ENCODE measurements around the gene SH2D5. TPM values are rescaled to one million over a fixed set of nuclear protein-coding genes. Genes with fewer than 3 reads are reported as not detected.

Gene SH2D5
- total RNA-seq, 1 experiment from 2014 or later, result 44.9 TPM

DNA sequence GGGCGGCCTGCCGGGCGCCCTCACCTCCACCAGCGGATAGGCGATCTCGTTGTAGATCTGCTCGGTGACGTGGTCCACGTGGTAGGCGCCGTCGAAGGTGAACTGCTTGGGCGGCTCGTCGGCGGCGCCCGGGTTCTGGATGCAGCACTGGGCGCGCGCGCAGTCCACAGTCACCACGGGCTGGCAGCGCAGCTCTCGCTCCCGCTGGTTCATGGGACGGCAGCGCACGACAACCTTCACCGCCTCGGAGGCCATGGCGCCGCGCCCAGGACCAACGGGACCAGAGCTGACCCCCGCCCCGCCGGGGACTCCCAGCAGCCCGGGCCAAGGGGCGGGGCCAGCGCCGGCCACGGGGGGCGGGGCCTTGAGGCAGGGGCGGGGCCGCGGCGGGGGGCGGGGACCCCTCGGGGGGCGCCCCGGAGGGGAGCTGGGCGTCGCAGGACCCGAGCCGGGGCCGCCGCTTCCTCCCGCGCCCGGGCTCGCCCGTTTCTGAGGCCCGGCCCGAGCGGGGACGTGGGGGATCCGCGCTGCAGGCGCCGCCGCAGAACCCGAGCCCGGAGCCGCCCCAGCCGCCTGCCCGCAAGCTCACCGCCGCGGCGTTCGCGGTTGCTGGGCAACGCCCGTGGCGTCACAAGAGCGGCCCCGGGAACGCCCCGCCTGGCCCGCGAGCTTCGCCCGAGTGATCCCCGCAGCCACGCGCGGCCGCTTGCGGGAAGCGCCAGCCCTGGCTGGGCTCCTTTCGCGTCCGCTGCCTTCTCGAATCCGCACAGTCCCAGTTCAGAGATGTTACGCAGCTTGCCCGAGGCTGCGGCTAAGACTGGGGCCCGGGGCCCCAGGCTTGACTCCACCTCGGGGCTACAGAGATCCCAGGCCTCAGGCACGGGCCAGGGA lies 14.8 kb downstream of the SH2D5 start, which contains the start of gene KIF17:
KIF17 (minus strand) TSS at position 556 of the 891 bp plus-strand sequence; CDS start at position 255, 301 bp downstream.
- DNase-seq (ENCODE audit: low spot score), result peak; percentile 44
- in situ Hi-C loops (cut with HindIII; ENCODE audit: low sequenced_read_pairs), result no loop called here

DNA sequence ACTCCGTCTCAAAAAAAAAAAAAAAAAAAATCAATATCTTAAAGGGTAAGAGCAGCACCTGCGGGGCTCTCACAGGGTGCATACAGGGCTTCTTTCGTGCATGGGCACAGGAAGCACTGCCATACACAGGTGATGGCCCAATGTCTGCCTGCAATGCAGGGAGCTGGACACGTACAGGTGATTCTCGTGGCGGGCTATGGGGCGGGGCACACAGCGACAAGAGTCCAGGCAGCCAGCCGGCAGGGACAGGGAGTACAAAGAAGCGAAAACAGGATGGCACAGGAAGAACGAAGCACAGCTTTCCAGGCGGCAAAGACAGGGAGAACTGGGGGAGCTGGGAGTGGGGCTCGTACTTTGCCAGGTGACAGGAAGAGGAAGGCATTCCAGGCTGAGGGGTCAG lies 16.3 kb downstream of the SH2D5 start:
- in situ Hi-C loops (cut with HindIII; ENCODE audit: low sequenced_read_pairs), result no loop called here
- no peak for DNase-seq (ENCODE audit: low spot score)

DNA sequence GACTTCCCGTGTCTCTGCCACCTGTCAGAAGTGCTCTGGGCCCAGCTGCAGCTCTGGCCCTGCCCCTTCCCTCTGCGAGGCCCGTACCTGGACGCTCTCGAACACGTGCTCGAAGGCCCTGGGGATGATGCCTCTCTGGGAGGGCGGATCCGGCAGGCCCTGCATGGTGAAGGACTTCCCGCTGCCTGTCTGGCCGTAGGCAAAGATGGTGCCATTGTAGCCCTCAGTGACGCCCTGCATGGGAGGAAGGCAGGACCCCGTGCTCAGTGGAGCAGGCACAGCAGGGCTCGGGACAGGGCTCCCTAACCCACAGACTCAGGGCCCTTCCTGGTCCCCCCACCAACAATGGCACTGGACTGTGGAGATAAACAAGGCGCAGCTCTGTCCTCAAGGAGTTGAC lies 17.1 kb downstream of the SH2D5 start:
- DNase-seq (ENCODE audit: low spot score), result no peak
- in situ Hi-C loops (cut with HindIII; ENCODE audit: low sequenced_read_pairs), result no loop called here

DNA sequence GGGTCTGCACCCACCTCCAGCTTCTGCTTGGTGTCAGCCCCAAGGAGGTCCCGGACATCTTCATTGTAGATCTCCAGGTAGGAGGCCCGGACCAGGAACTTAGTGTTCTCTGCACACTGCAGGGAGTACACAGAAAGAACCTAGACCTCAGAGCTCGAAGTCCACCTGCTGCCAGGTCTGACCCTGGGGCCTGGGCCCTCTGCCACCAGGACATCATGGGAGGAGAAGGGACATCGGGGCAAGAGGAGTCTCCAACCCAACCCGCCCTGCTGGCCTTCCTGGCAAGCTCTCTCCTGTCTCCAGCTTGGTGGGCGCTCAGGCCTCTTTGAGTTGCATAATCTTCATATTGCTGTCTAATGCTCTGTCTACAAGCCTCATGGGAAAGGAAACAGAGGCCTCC lies 19.1 kb downstream of the SH2D5 start:
- in situ Hi-C loops (cut with HindIII; ENCODE audit: low sequenced_read_pairs), result no loop called here
- DNase-seq (ENCODE audit: low spot score), result no peak

DNA sequence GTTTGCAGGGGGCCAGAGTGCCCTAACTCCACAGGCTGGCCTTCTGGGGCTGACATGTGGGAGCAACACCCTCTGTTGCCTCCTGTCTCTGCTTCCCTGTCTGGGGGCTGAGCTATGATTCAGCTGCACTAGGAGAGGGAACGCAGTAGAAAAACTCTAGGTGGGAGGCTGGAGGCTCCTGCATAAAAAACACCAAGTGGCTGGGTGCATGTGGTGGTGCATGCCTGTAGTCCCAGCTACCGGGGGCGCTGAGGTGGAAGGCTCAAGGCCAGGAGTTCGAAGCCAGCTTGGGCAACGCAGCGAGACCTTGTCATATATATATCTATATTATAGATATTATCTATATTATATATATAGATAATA lies 20.3 kb downstream of the SH2D5 start:
- in situ Hi-C loops (cut with HindIII; ENCODE audit: low sequenced_read_pairs), result no loop called here
- no peak for DNase-seq (ENCODE audit: low spot score)

DNA sequence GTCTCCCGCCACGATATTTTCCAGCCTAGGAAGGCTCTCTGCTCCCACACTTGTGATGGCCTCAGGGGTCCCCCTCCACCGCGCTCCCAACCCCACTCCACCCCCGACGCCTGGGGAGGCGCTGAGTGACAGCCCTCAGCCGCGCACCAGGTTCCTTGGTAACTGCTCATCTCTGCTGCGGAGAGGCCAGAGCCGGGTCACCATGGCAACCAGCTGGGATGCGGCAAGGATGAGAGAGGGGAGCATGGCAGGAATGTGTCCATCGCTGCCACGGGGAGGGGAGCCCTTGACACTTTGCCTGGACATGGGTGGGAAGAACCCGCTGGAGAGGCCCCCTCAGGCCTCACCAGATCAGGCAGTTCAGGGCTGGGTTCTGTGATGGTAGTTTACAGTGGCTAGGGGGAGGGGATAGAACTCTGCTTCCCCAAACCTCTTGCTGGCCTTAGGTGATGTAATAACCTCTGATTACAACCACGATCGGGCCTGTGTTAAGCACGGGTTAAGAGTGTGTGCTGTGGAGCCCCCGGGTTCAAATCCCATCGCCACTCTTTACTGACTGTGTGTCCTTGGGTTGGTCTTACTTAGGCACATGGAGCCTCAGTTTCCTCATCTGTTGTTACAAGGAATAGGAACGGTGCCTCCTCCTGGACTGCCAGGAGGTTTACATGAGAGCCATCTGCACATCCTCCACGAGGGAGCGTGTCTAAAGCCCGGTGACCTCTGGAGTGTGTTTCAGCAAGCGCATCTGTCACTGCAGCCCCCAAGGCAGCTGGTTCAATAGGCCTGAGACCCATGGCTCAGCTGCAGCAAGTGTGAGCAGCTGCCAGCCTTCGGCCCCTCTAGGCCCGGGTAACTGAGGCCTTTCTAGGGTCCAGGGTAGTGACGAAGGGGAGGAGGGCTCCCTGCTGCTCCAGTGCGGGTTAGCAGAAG lies 21.0 kb downstream of the SH2D5 start:
- DNase-seq (ENCODE audit: low spot score), result peak; percentile 60
- in situ Hi-C loops (cut with HindIII; ENCODE audit: low sequenced_read_pairs), result no loop called here

DNA sequence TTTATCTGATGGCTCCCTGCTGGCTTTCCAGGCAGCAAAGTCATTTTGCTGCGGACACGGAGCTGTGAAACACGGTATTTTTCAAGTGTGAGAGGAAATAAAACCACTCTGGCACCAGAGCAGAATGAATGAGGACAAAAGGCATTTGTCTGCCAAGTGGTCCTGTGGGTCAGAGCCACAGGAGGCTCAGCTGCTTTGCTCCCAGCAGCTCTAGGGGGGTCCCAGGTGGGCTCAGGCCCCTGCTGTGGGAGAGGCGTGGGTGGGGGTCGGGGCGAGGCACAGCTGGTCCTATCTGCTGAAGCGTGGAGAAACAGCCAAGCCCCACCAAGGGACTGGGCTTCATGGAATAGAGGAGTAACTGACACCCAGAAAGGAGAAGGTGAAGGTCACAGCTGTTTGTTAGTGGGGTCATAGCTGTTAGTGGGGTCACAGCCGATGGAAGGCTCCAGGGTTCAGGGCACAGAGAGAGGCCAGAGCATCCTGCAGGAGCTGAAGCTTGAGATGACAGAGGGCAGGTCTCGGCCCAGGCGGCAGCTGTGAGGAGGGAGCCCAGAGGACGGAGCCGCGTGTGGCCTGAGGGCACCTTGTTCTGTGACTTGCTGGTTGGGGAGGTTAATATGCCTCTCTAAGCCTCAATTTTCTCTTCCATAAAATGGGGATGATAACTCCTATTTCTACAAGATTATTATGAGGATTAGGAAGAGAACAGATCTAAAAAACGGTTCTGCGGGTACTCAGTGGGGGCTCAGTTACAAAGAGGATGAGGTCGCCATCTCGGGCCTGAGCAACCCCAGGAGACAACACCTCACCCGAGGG lies 21.8 kb downstream of the SH2D5 start:
- no peak for DNase-seq (ENCODE audit: low spot score)
- in situ Hi-C loops (cut with HindIII; ENCODE audit: low sequenced_read_pairs), result no loop called here

DNA sequence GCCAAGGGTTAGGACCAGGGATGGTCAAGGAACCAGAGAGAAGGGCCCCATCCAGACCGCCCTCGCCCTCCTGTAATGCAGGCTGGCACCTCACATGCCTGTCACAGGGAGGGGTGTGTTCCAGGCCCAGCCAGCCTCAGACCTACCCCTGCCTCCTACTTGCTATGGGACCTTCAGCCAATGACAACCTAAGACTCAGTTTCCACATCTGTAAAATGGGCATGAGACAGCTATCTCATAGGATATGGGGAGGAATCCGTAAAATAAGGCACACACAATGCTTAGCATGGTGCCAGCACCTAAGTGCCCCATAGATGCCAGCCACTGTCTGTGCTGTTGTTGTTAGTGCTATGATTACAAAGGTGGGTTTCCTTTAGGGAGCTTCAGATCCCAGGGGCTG lies 22.6 kb downstream of the SH2D5 start:
- in situ Hi-C loops (cut with HindIII; ENCODE audit: low sequenced_read_pairs), result no loop called here
- DNase-seq (ENCODE audit: low spot score), result no peak

DNA sequence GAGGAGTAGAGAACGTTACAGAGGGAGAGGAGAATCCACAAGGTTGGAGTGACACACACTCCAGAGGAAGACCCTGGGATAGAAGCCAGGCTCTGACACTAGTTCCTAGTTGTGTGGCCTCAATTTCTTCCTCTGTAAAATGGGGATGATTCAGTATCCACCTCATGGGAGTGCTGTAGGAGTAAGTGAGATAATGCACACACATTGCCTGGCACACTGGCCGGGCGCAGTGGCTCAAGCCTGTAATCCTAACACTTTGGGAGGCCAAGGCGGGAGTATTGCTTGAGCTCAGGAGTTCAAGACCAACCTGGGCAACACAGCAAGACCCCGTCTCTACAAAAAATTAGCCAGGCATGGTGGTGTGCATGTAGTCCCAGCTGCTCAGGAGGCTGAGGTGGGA lies 23.6 kb downstream of the SH2D5 start:
- in situ Hi-C loops (cut with HindIII; ENCODE audit: low sequenced_read_pairs), result no loop called here
- DNase-seq (ENCODE audit: low spot score), result no peak

DNA sequence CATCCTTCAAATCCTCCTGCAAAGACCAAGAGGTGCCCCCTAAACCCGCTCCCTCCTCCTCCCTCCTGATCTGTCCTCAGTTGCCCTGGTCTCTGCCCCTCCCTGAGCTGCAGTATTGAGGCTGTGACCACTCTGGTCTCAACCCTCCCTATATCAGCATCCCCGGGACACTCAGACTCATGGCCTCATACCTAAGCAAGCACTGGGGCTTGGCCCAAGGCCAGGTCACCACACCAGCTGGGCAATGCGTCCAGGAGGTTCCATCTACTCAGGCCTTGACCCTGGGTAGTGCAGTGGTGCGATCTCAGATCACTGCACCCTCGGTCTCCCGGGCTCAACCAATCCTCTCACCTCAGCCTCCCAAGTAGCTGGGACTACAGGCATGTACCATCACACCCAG lies 24.4 kb downstream of the SH2D5 start:
- in situ Hi-C loops (cut with HindIII; ENCODE audit: low sequenced_read_pairs), result no loop called here
- no peak for DNase-seq (ENCODE audit: low spot score)

DNA sequence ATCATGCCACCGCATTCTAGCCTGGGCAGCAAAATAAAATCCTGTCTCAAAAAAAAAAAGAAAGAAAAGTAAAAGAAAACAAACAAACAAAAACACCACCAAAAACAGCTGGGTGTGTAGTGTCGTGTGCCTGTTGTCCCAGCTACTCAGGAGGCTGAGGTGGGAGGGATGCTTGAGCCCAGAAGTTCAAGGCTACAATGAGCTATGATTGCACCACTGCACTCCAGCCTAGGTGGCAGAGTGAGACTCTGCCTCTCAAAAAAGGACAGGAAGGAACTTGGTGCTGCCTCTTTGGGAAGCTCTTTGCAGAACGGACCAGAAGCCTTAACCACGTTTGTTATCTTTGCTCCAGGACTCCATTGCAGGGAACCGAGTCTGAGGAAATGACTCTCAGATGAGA lies 25.7 kb downstream of the SH2D5 start:
- no peak for DNase-seq (ENCODE audit: low spot score)
- in situ Hi-C loops (cut with HindIII; ENCODE audit: low sequenced_read_pairs), result no loop called here

DNA sequence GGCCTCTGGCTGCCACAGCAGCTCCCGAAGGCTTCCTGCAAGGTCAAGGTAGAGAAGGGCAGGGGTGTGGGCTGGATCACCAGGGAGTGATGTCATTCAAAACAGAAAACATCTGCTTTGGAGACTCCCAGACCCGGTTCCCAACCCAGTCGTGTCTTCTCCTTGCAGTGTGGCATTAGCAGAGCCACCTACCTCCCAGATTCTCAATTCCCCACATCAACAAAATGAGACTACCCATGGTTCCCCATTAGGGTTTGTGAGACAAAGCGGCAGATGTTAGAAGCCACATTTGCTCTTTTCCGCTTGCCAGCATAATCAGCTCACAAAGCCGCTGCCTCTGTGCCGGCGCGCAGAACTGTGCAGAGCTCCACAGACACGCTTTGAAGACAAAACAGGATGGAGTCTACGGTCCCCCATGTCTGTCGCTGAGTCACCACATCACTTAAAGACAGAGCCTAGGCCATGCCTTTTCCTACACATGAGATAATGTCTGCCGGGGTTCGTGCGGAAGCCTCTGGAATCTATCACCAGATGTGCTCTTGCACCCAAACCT lies 27.2 kb downstream of the SH2D5 start:
- in situ Hi-C loops (cut with HindIII; ENCODE audit: low sequenced_read_pairs), result no loop called here
- DNase-seq (ENCODE audit: low spot score), result no peak

DNA sequence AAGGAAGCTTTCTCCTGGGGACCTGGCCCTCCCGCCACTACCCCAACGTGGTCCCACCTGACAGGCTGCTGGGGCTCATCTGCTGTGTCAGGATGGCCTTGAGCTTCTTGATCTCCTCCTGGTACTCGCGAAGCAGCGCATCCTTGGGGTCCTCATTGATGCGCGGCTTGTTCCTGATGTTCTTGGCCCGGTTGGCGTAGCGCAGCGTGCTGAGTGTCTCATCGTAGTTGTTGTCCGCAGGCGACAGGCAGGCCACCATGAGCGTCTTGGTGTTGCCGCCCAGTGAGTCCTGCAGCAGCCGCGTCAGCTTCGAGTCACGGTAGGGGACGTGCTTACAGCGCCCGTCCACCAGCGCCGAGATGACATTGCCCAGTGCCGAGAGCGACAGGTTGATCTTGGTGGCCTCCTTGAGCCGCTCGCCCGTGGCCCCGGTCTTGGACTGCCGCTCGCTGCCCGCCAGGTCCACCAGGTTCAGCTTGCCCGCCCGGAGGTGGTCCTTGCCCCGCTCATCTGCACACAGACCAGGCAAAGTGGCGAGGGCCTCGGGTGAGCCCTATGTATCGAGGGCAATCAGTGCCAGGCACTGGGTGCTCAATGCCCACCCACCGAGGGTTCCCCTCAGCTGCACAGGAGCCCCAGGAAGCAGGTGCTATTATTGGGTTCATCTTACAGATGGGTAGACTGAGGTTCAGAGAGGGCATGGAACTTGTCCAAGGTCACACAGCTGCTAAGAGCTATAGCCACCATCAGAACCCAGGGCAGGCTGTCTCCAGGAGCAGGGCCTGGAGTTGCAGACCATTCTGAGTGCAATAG lies 27.9 kb downstream of the SH2D5 start:
- in situ Hi-C loops (cut with HindIII; ENCODE audit: low sequenced_read_pairs), result no loop called here

DNA sequence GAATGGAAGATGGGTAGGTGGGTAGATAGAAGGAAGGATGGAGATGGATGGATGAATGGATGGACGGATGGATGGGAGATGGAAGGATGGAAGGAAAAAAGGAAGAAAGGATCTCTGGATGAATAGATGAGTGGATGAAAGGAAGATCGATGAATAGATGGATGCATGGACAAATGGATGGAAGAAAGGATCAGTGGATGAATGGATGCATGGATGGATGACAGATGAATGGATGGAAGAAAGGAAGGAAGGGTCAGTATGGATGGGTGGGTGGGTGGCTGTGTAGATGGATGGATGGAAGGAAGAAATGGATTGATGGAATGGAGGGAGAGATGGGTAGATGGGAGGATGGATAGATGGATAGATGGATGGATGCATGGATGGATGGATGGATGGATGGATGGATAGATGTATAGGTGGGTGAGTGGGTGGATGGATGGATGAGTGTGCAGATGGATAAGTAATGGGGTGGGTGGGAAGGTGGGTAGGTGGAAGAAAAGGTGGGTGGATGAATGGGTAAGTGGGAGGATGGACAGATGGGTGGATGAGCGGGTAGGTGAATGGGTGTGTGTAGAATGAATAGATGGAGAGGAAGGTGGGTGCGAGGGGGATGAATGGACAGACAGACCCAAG lies 29.3 kb downstream of the SH2D5 start:
- in situ Hi-C loops (cut with HindIII; ENCODE audit: low sequenced_read_pairs), result no loop called here
- no peak for DNase-seq (ENCODE audit: low spot score)

More for the DNA sequence above, 27.9 kb downstream of the SH2D5 start:
- no peak for DNase-seq (ENCODE audit: low spot score)

DNA sequence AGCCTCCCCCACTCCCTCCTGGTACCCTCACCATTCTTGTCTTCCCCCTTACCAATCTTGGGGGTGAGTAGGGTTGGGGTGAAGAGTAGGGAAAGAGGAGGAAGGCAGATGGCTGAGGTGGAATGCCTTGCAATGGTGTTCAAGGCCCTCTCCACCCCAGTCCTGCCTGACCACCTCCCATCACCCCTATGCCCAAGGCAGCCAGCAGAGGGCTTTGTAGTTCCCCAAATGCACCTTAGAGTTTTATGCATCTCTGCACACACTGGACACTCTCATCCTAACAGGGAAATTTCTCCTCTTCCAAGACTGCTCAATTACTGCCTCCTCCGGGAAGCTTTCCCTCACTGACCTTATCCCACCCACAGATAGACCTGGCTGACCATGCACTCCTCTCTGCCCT lies 30.1 kb downstream of the SH2D5 start:
- peak; percentile 22 for DNase-seq (ENCODE audit: low spot score)
- in situ Hi-C loops (cut with HindIII; ENCODE audit: low sequenced_read_pairs), result no loop called here

DNA sequence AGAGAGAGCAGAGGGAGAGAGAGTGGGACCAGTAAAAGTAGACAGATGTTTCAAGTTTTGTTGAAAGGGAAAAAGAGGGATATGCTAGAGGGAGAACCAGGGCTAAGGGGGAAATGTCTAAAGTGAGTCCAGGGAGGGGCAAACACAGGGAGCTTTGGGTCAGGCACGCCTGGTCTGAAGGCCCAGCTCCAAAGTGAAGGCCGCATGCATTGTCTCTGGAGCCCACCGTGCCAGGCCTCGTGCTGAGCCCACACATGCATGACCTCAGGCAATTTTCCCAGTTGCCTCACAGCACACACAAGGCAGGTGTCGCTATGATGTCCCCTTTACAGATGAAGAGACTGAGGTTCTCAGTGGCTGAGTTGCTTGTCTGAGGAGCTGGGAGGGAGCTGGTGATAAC lies 30.7 kb downstream of the SH2D5 start:
- no peak for DNase-seq (ENCODE audit: low spot score)
- in situ Hi-C loops (cut with HindIII; ENCODE audit: low sequenced_read_pairs), result no loop called here

DNA sequence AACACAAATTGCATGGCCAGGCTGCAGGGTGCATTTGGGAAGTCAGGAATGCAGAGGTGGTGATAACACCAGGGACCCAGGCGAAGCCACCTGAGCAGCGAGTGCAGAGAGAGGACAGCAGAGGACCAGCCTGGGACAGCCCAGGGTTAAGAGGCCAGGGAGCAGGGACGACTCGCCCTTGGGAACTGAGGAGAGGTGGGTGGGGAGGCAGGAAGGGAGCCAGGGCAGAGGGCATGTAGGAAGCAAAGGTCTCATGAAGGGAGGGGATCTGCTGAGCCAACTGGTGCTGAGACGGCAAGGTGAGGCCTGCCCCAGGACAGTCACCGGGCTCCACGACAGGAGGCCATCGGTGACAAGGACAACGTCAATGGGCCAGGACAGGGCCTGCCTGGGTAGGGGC lies 31.1 kb downstream of the SH2D5 start:
- in situ Hi-C loops (cut with HindIII; ENCODE audit: low sequenced_read_pairs), result no loop called here
- no peak for DNase-seq (ENCODE audit: low spot score)

Data from G401 (cell line).